GM23338 (cell line): ENCODE measurements around the gene TNIP1. TPM values are rescaled to one million over a fixed set of nuclear protein-coding genes. Genes with fewer than 3 reads are reported as not detected.

Experiments
- ATAC-seq: fragments of 200-7000 bp; cut with Tn5 transposase; 3 replicates; pipeline ENCODE4 v1.9.1; 2020
- DNase-seq: peaks from one replicate; pipeline ENCODE4 v3.0.0-alpha.2; 2015; ENCODE audit warnings: low spot score
- H2AFZ ChIP-seq: fragments of 200-600 bp; sonication (generic); 2 replicates; pipeline ENCODE4 v1.8.0; 2016; ENCODE audit warnings: antibody characterized with exemption, mild to moderate bottlenecking, moderate library complexity
- H3F3A ChIP-seq: fragments of 200-600 bp; sonication (generic); replicated peaks from 2 replicates; pipeline ENCODE4 v1.8.0; 2017; ENCODE audit warnings: antibody characterized with exemption, mixed run types, low read depth
- H3K27ac ChIP-seq: fragments of 200-600 bp; sonication (generic); 2 replicates; pipeline ENCODE4 v1.6.1; 2016; ENCODE audit warnings: low read depth
- H3K27me3 ChIP-seq: fragments of 200-600 bp; sonication (generic); 2 replicates; pipeline ENCODE4 v1.8.0; 2016; ENCODE audit warnings: mild to moderate bottlenecking, mixed run types, moderate library complexity; ENCODE audit not compliant: insufficient read depth
- H3K36me3 ChIP-seq: fragments of 200-600 bp; sonication (generic); 2 replicates; pipeline ENCODE4 v1.8.0; 2016; ENCODE audit warnings: mild to moderate bottlenecking; ENCODE audit not compliant: insufficient read depth
- H3K4me1 ChIP-seq: fragments of 200-600 bp; sonication (generic); 2 replicates; pipeline ENCODE4 v1.8.0; 2016; ENCODE audit warnings: mild to moderate bottlenecking, moderate library complexity; ENCODE audit not compliant: insufficient read depth
- H3K4me2 ChIP-seq: fragments of 200-600 bp; sonication (generic); 2 replicates; pipeline ENCODE4 v1.7.1; 2017; ENCODE audit warnings: mixed run types
- H3K4me3 ChIP-seq: fragments of 200-600 bp; sonication (generic); 2 replicates; pipeline ENCODE4 v1.6.1; 2016; ENCODE audit warnings: mixed run types
- H3K79me2 ChIP-seq: fragments of 200-600 bp; sonication (generic); replicated peaks from 2 replicates; pipeline ENCODE4 v1.8.0; 2017; ENCODE audit warnings: mild to moderate bottlenecking; ENCODE audit not compliant: insufficient read depth
- H3K9me2 ChIP-seq: fragments of 200-600 bp; sonication (generic); 2 replicates; pipeline ENCODE4 v1.8.0; 2017; ENCODE audit not compliant: insufficient read depth
- H4K20me1 ChIP-seq: fragments of 200-600 bp; sonication (generic); replicated peaks from 2 replicates; pipeline ENCODE4 v1.8.0; 2017; ENCODE audit warnings: mild to moderate bottlenecking; ENCODE audit not compliant: insufficient read depth
- H3K27ac Mint-ChIP-seq: 2 replicates; pipeline ENCODE4 v1.8.0; 2020; ENCODE audit warnings: inconsistent platforms, mild to moderate bottlenecking, moderate library complexity, mixed read lengths
- H3K27me3 Mint-ChIP-seq: 3 replicates; pipeline ENCODE4 v1.8.0; 2022; ENCODE audit warnings: low read depth, mild to moderate bottlenecking, moderate library complexity, mixed read lengths, inconsistent platforms; ENCODE audit not compliant: insufficient read depth, poor library complexity
- H3K36me3 Mint-ChIP-seq: 3 replicates; pipeline ENCODE4 v1.8.0; 2021; ENCODE audit warnings: low read depth, mild to moderate bottlenecking, inconsistent platforms, moderate library complexity, mixed read lengths
- H3K4me1 Mint-ChIP-seq: 3 replicates; pipeline ENCODE4 v1.8.0; 2020; ENCODE audit warnings: mild to moderate bottlenecking, inconsistent platforms, mixed read lengths
- H3K4me3 Mint-ChIP-seq: 3 replicates; pipeline ENCODE4 v1.8.0; 2021; ENCODE audit warnings: moderate library complexity, mild to moderate bottlenecking, inconsistent platforms, mixed read lengths
- H3K9me3 Mint-ChIP-seq: 3 replicates; pipeline ENCODE4 v1.8.0; 2020; ENCODE audit warnings: moderate library complexity, mild to moderate bottlenecking, inconsistent platforms, mixed read lengths
- CTCF ChIP-seq, 2 experiments: fragments of 200-600 bp in 1 of 2; sonication (generic) in 1 of 2; conservative IDR thresholded peaks; 2 replicates each; pipeline versions ENCODE4 v1.5.1 to v1.6.1; 2016 to 2017; ENCODE audit warnings: antibody characterized with exemption in 2 of 2, low read depth in 2 of 2, mild to moderate bottlenecking in 2 of 2, moderate library complexity in 1 of 2
- EZH2 ChIP-seq: fragments of 200-600 bp; sonication (generic); IDR thresholded peaks from one replicate; pipeline ENCODE4 v1.8.0; 2017; ENCODE audit warnings: antibody characterized with exemption, mild to moderate bottlenecking, low read depth; ENCODE audit not compliant: unreplicated experiment
- NANOG ChIP-seq: IDR thresholded peaks from 2 replicates; pipeline ENCODE4 v1.6.1; 2016; ENCODE audit warnings: antibody characterized with exemption, borderline replicate concordance
- ZNF114 ChIP-seq: fragments of 250-450 bp; sonication (Bioruptor Pico); IDR thresholded peaks from 2 replicates; pipeline ENCODE4 v1.5.0; 2020; ENCODE audit warnings: mild to moderate bottlenecking, moderate library complexity
- ZNF331 ChIP-seq: fragments of 250-450 bp; sonication (Bioruptor Pico); IDR thresholded peaks from 2 replicates; pipeline ENCODE4 v1.5.0; 2020; ENCODE audit warnings: low read depth, mild to moderate bottlenecking, moderate library complexity
- ZNF462 ChIP-seq: fragments of 250-450 bp; sonication (Bioruptor Pico); IDR thresholded peaks from 2 replicates; pipeline ENCODE4 v1.5.0; 2020; ENCODE audit warnings: mild to moderate bottlenecking, moderate library complexity
- polyA plus RNA-seq: library from polyadenylated mRNA; unstranded; fragments of >200 nt; fragmentation: Nextera tagmentation; extraction: Ambion mirVana; gene quantifications from 2 replicates; pipeline ENCODE4 v1.2.1, GENCODE V29; 2016
- total RNA-seq: library from RNA; depleted of rRNA; stranded (reverse); fragments of >200 nt; shearing (Covaris generic); gene quantifications from 2 replicates; pipeline ENCODE4 v1.2.3, GENCODE V29; 2014

The TNIP1 gene
- total and polyA plus RNA-seq, 2 experiments from 2014 or later, result 10.3 to 29.6 TPM

GRCh38 chr5:151071848-151072629, 8.8 kb downstream of the TNIP1 start:
- no peaks in the 10 kb centered on the region for H3K27me3 ChIP-seq
- DNase-seq (no peak), ATAC-seq (no peak)
- no peaks in the 10 kb centered on the region for H3K9me2 ChIP-seq
- no peak overlapping the region for H3K4me3 Mint-ChIP-seq
- H3K27ac Mint-ChIP-seq, result no peak overlapping the region; the same call in 1 of the 2 replicates
- peaks cover 9% of the 10 kb centered on the region; the same call in 2 of the 3 replicates for H3K4me1 Mint-ChIP-seq
- peaks cover 6% of the 10 kb centered on the region for H3K27me3 Mint-ChIP-seq
- no peaks in the 10 kb centered on the region for H3F3A ChIP-seq
- TF ChIP-seq CTCF (conservative IDR thresholded peaks at IDR 0.05; ENCODE audit: low read depth in 2 of 2), result no peak
- TF ChIP-seq NANOG, result no peak
- TF ChIP-seq ZNF462, result no peak
- no peak for TF ChIP-seq ZNF114 (CRISPR knock-in tag)
- no peak for TF ChIP-seq EZH2
- TF ChIP-seq ZNF331 (CRISPR knock-in tag), result no peak
- no peaks in the 10 kb centered on the region for H3K9me3 Mint-ChIP-seq
- H4K20me1 ChIP-seq, result peaks cover 13% of the 10 kb centered on the region
- H3K4me3 ChIP-seq, result no peak overlapping the region
- H3K79me2 ChIP-seq, result peaks cover 16% of the 10 kb centered on the region
- no peak overlapping the region for H2AFZ ChIP-seq
- H3K4me1 ChIP-seq, result no peaks in the 10 kb centered on the region
- H3K36me3 Mint-ChIP-seq, result peaks cover 8% of the 10 kb centered on the region; the same call in 2 of the 3 replicates
- no peak overlapping the region for H3K4me2 ChIP-seq
- H3K36me3 ChIP-seq, result no peaks in the 10 kb centered on the region
- no peak overlapping the region for H3K27ac ChIP-seq
